GM18520 (cell line): ENCODE data around the gene MAPK14.
"Not testable (repeated sequence)": the region's sequence is repeated elsewhere in the genome, so short reads cannot be mapped to it uniquely, and the experiment has no call there.

Experiments used
- ATAC-seq: cut with Tn5 transposase; IDR thresholded peaks from one replicate; pipeline ENCODE4 v1.9.1; 2021; ENCODE audit not compliant: unreplicated experiment

Gene MAPK14

GRCh38 chr6:36120539-36120938 lies 92.9 kb downstream of the MAPK14 start:
- ATAC-seq, result no peak

- ATAC-seq, result no peak
These were observed 93.6 kb downstream of the MAPK14 start for GRCh38 chr6:36120979-36121786.

DNA sequence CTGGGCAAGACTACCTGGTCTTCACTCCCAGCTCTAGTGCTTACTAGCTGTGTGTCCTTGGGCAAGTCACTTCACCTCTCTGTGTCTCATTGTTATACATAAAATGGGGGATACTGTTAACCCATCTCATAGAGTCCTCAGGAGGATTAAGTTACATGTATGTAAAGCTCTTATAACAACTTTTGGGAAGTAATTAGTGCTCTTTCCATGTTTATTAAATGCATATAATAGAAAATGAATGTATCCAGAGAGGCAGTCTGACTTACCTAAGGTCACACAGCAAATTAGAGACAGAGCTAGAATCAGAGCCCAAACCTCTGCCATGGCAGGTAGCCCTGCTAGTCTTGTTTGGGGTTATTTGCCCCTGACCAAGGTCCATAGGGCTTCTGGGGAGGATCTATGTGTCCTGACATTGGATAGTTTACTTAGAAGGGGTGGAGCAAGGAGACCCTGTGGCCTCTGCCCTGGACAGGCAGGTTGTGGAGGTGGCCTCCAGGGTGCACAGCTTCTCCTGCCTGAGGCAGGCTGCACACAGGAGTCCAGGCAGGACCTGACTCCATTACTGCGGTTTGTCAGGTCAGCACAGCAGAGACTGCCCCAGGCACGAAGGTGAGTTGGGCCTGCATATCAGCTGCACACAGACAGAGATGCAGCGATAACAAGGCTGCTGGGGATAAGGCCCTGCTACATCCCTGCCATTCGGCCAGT lies 94.3 kb downstream of the MAPK14 start:
- ATAC-seq, result no peak

DNA sequence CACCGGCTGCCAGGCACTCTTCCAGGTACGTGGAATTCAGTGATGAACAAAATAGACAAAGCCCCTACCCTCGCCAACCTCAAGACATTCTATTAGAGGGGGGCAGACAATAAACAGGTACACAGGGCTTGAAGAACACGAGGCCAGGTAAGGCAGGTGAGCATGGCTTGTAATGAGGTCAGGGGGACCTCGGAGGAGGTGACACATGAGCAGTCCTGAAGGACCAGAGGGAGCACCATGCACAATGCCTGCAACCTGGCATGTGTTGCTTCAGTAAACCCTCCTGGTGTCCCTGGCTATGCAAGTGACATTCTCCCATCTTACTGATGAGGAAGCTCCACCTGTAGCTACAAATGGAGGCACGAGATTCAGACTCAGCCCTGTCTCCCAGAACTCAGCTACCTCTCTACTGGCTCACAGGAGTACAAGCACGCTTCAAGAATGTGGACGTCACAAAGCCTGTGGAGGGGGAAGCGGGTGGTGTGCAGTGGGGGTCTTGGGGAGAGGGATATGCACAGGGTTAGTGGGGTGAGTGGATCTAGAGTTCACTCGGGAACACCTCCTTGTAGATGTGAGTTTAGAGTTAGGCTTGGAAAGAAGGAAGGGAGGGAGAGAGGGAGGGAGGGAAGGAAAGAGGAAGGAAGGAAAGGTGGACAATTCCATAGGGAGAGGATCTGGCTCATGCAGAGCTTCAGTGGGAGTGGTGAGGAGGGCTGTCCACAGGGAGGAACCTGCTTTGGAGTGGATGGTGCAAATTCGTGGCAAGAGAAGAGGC lies 95.1 kb downstream of the MAPK14 start:
- no peak for ATAC-seq

GRCh38 chr6:36123270-36124139 lies 95.9 kb downstream of the MAPK14 start:
- peak; percentile 49 for ATAC-seq

DNA sequence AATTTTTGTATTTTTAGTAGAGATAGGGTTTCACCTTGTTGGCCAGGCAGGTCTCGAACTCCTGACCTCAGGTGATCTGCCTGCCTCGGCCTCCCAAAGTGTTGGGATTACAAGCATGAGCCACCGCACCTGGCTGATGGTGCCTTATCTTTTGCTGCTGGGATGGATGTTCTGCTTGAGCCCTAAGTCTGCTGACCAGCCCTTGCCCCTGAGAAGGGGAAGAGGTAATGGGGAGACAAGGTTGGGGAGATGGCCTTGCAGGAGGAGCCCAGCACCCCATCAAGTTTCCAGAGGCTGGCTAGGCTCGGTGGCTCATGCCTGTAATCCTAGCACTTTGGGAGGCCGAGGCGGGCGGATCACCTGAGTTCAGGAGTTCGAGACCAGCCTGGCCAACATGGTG lies 96.7 kb downstream of the MAPK14 start:
- ATAC-seq, result not testable (repeated sequence)

DNA sequence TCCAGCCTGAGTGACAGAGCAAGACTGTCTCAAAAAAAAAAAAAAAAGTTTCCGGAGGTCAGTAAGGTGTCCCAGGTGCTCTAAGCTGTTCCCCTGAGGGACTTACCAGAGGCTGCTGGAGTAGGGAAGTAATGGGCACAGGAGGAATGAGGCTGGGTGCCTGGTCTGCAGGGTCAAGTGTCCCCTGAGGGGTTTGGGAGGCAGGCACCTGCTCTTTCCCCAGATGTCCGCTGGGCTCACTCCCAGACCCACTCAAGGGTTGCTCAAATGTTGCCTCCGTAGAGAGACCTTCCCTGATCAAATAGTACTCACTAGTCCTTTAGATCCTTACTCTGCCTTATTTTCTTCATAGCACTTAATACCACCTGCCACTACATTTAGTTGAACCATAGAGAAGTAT lies 97.3 kb downstream of the MAPK14 start:
- no peak for ATAC-seq

DNA sequence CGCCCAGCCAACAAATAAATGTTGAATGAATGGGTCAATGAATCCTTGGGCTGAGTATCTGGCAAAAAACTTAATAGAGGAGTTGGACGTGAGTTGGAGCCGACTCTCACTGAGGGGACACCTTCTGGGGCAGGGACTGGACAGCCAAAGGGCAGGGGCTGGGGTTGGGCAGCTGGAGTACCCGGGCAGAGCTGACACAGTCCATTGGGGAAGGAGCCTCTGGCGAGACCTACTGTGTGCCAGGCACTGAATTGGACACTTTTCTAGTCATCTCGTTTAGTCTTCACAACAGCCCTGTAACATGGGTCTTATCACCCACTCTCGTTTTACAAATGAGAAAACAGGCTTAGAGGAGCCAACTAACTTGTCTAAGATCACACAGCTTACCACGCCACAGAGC lies 98.0 kb downstream of the MAPK14 start:
- no peak for ATAC-seq

DNA sequence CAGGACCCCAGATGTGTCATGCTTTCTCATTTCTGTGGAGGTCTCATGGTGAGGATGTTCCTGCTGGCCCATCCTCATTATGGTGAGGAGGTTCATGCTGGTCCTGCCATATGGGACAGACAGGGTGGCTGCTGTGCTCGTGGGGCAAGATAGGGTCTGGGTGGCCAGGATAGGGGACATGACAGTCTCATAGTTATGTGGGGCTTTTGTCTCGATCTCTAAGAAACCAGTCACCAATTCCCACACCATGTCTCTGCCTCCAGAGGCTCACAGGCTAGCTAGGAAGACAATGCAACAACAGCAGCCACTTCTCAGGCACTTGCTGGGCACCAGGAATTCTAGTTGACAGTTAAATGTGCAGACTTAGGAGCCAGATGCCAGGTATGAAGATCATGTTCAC lies 98.5 kb downstream of the MAPK14 start:
- ATAC-seq, result no peak

GRCh38 chr6:36126553-36127458 lies 99.2 kb downstream of the MAPK14 start:
- ATAC-seq, result no peak

GRCh38 chr6:36127462-36128016 lies 99.9 kb downstream of the MAPK14 start:
- no peak for ATAC-seq

DNA sequence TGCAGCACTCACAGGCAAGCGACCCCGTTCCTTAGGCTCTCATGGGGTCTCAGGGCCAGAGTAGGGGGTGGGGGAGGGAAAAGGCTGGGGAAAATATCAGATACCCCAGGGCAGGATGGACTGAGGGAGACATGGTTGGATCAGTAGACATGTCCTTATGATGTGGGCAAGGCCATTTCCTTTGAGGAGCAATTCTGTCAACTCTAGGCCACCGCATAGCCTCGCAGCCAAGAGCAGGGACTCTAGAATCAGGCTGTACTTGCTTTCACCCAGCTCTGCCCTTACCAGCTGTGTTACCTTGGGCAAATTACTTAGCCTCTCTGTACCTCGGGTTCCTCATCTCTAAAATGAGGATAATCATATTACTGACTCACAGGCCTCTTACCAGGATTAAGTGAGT lies 100.5 kb downstream of the MAPK14 start:
- ATAC-seq, result no peak

- ATAC-seq, result no peak
These were observed 101.2 kb downstream of the MAPK14 start for GRCh38 chr6:36128793-36129192.

DNA sequence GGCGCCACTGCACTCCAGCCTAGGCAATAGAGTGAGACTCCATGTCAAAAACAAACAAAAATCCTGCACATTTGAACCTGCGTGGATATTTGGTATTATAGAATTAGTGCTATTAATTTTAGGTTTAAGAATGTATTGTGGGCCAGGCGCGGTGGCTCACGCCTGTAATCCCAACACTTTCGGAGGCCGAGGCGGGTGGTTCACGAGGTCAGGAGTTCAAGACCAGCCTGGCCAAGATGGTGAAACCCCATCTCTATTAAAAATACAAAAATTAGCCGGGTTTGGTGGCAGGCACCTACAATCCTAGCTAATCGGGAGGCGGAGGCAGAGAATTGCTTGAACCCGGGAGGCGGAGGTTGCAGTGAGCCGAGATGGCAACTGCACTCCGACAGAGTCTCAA lies 101.7 kb downstream of the MAPK14 start:
- not testable (repeated sequence) for ATAC-seq

GRCh38 chr6:36129941-36130666 lies 102.5 kb downstream of the MAPK14 start, which contains the start of gene MAPK13:
Gene MAPK13 (plus strand): TSS chr6:36130513. CDS start chr6:36130583, 70 bp downstream.
- ATAC-seq, result no peak

DNA sequence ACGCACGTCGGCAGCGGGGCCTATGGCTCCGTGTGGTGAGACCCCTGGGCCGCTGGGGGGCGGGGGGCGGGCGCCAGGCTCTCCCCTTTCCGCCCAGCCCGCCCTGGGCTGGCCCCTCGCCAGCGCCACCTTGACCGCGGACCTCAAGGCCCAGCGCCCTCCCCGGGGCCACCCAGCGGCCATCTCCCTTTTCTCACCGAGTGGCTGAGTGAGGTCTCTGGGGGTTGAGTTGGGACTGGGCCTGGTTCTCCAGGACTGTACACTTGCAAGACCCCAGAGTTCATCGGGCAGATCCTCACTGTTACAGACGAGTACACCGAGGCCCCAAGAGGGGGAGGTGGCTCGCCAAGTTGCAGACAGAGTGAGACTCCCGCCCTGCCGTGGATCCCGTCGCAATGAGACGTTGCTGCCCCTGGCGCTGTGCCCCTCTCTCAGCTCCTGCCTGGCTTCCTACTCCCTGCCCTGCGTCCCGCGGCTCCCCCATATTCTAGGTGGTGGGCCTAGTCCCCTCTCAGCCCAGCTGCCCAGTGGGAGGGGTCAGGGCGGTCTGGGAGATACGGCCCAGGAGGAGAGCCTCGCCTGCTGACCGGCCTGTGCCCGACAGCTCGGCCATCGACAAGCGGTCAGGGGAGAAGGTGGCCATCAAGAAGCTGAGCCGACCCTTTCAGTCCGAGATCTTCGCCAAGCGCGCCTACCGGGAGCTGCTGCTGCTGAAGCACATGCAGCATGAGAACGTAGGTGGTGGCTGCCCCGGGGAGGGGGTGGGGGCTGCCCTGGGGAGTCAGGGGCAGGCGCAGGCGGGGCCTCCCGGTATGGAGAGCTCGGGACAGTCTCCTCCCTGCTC lies 103.3 kb downstream of the MAPK14 start:
- no peak for ATAC-seq

GRCh38 chr6:36131511-36132245 lies 104.1 kb downstream of the MAPK14 start:
- ATAC-seq, result peak; percentile 88
